ENCODE data around the gene OPCML.

Gene OPCML

DNA sequence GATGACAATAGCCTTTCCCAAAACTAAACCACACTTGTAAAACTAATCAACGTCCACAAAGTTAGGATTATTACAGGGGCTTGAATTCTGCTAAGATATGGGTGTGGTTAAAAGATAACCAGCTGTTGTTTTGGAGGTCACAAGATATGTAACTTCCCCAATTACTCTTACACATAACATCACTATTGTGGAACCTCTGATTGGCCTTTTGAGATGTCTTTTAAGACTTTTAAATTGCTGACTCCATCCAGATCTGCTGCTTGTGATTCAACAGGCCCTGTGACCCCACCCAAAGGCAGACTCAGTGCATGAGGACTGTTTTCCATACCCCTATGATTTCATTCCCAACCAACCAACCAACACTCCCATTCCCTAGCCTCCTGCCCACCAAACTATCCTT, 893.9 kb downstream of the OPCML start:
- TF ChIP-seq, protein P1, sequence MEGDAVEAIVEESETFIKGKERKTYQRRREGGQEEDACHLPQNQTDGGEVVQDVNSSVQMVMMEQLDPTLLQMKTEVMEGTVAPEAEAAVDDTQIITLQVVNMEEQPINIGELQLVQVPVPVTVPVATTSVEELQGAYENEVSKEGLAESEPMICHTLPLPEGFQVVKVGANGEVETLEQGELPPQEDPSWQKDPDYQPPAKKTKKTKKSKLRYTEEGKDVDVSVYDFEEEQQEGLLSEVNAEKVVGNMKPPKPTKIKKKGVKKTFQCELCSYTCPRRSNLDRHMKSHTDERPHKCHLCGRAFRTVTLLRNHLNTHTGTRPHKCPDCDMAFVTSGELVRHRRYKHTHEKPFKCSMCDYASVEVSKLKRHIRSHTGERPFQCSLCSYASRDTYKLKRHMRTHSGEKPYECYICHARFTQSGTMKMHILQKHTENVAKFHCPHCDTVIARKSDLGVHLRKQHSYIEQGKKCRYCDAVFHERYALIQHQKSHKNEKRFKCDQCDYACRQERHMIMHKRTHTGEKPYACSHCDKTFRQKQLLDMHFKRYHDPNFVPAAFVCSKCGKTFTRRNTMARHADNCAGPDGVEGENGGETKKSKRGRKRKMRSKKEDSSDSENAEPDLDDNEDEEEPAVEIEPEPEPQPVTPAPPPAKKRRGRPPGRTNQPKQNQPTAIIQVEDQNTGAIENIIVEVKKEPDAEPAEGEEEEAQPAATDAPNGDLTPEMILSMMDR (IDR thresholded peaks at IDR 0.05; ENCODE audit: borderline replicate concordance, insufficient read depth, low read depth, low read length): no peak
- H3K4me3 ChIP-seq (ENCODE audit: low read depth, low read length): no peak overlapping the region

DNA sequence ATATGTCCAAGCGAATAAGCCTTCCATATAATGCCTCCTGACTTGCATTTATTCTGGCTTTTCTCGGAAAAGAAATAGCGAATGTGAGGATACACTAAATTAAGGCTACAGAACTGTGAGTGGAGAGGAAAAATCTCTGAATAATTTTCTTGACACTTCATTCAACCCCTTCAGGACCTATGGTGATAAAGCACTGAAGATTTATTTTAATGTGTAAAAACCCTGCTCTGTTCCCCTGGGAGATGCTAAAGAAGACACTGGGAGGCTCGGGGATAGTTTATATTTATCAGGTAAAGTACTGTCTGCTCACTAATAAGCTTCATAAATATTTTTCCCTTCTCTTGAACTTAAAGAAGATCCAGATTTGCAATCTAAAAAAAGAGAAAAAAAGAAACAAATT, 895.8 kb downstream of the OPCML start:
- TF ChIP-seq, protein P1 (IDR thresholded peaks at IDR 0.05; ENCODE audit: borderline replicate concordance, insufficient read depth, low read depth, low read length): no peak
- H3K4me3 ChIP-seq (ENCODE audit: low read depth, low read length): no peak overlapping the region

DNA sequence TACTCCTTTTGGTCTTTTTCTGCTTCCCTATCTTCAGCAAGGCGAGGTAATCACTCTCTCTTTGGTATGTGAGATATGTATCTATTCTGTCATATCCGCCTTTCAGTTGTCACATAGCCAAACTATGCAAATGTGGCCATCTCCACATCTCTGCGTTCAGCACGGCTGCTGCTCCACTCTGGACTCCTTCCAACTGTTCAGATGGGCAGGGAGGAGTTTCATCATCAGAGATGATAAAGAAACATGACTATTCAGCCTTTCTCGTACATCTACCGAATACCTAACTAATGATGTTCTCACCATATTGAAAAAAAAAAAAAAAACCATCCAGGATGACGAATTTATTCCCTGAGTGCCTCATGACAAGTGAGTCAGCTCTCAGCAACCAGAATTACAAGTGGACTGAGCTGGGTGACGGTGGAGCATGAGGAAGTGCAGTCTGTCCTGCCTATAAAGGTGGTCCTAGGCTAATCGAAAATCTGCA, 899.6 kb downstream of the OPCML start:
- no peak overlapping the region for H3K4me3 ChIP-seq (ENCODE audit: low read depth, low read length)
- TF ChIP-seq, protein P1 (IDR thresholded peaks at IDR 0.05; ENCODE audit: borderline replicate concordance, insufficient read depth, low read depth, low read length): no peak

DNA sequence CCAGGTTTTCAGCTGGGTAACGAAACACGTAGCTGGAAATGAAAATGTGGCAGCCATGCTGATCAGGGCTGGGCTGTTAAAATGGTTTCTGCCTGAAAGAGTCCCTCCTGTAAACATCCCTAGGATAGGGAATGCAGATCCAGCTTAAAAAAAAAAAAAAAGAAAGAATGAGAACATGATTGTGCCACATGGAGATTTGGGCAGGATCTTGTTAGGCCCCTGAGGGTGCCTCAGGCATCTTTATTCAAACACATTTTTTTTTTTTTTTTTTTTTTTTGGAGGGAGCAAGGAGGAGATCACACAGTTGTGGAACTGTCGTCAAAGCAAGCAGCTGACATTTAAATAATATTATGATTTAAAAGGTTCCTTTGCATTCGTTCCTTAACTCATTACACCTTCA, 900.3 kb downstream of the OPCML start:
- no peak overlapping the region for H3K4me3 ChIP-seq (ENCODE audit: low read depth, low read length)
- TF ChIP-seq, protein P1 (IDR thresholded peaks at IDR 0.05; ENCODE audit: borderline replicate concordance, insufficient read depth, low read depth, low read length): no peak

DNA sequence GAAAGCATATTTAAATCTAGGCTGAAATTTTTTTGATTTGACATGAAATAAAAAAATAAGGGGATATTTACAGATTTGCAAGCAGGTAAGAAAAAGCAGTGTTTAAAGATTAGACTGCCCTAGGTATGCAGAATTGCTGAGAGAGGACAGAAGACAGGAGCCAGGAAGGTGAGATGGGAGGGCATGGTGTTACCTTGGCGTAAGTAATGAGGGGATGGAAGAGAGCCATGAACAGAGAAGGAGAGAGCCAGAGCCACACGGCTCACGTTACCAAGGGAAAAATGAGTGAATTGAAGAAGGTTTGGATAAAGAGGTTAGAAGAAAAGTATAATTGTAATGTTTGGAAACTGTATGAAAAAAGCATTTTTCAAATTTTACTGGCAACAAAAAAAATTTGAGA, 904.3 kb downstream of the OPCML start:
- TF ChIP-seq, protein P1 (IDR thresholded peaks at IDR 0.05; ENCODE audit: borderline replicate concordance, insufficient read depth, low read depth, low read length): no peak
- no peak overlapping the region for H3K4me3 ChIP-seq (ENCODE audit: low read depth, low read length)

DNA sequence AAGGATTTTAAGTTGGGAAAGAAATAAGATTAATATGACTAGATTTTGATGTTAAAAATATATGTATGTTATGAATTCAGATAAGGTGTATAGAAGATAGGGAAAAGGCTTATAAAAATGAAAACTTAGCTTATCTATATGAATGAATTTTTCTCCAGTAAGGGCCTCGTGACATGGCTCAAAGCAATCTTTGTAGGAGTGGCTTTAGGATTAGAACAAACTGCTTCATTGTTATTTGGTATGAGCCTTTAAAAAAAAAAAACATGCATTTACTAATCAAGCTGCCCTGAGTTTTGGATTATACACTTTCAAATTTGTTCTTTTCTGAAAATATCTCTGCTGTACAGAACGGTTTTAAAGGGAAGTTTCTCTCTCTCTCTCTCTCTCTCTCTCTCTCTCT, 905.9 kb downstream of the OPCML start:
- TF ChIP-seq, protein P1 (IDR thresholded peaks at IDR 0.05; ENCODE audit: borderline replicate concordance, insufficient read depth, low read depth, low read length): no peak
- no peak overlapping the region for H3K4me3 ChIP-seq (ENCODE audit: low read depth, low read length)

DNA sequence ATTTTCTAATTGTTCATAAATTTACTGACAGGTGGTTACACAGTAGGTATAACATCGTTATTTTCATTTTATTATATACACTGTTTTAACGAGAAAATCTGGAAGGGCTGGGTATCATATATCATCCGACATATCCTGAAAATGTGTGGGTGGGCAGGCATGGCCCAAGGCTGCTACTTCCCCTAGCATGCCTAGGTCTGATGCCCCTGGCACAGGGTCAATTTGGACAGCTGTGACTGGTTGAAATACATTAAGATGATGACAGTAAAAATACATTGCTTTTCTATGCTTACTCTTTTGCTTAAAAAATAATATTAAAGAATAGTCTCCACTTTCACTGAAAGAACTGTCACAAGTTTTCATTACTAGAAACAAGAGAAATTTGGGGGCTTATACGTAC, 908.8 kb downstream of the OPCML start:
- TF ChIP-seq, protein P1 (IDR thresholded peaks at IDR 0.05; ENCODE audit: borderline replicate concordance, insufficient read depth, low read depth, low read length): no peak
- no peak overlapping the region for H3K4me3 ChIP-seq (ENCODE audit: low read depth, low read length)
